AG04450 (cell line): ENCODE measurements around the gene TMEM259. TPM values are rescaled to one million over a fixed set of nuclear protein-coding genes. Genes with fewer than 3 reads are reported as not detected.
A peak's percentile ranks its signal among the peaks of the same experiment; 100 is the strongest.

Experiments
- CTCF ChIA-PET: fragments of 300-600, 350-600 bp; formaldehyde crosslinking; extraction: SDS; loops from one replicate; lab custom pipeline; 2022; ENCODE audit warnings: antibody characterized with exemption, inconsistent platforms; lab: Charles Lee
- POLR2A ChIA-PET: fragments of 350-600 bp; formaldehyde crosslinking; extraction: SDS; loops from one replicate; lab custom pipeline; 2021; ENCODE audit warnings: antibody characterized with exemption, inconsistent platforms; lab: Yijun Ruan, JAX
- DNase-seq: peaks from one replicate; pipeline ENCODE4 v3.0.0-alpha.2; 2011; ENCODE audit warnings: low read depth, low spot score
- H3K27ac ChIP-seq: one replicate; pipeline ENCODE4 v1.5.1; 2012; ENCODE audit warnings: low read depth, low read length, control low read depth
- H3K27me3 ChIP-seq: one replicate; pipeline ENCODE4 v1.6.0; 2012; ENCODE audit warnings: low read length; ENCODE audit not compliant: control insufficient read depth, insufficient read depth
- H3K4me3 ChIP-seq: 2 replicates; pipeline ENCODE4 v1.5.1; 2011; ENCODE audit warnings: mild to moderate bottlenecking, low read depth, low read length, control low read depth
- H3K9me3 ChIP-seq: 2 replicates; pipeline ENCODE4 v1.5.1; 2012; ENCODE audit warnings: low read length; ENCODE audit not compliant: control insufficient read depth, insufficient read depth
- CTCF ChIP-seq: IDR thresholded peaks from 2 replicates; pipeline ENCODE4 v1.5.1; 2011; ENCODE audit warnings: low read depth, low read length, control low read depth, inconsistent platforms
- polyA plus RNA-seq: library from polyadenylated mRNA; depleted of rRNA; stranded (reverse); fragments of >200 nt; gene quantifications from 2 replicates; pipeline ENCODE4 v1.2.3, GENCODE V29; 2011; rRNA removed
- small RNA-seq: library from RNA; depleted of rRNA; stranded (forward); fragments of <200 nt; gene quantifications from one replicate; pipeline ENCODE3, GENCODE V24; 2012; ENCODE audit warnings: low read depth; ENCODE audit not compliant: insufficient read length

TMEM259 gene
- polyA plus RNA-seq, 1 experiment, result 55.8 TPM

GRCh38 chr19:960020-960419 is 60.9 kb downstream of the TMEM259 start:
- Histone ChIP-seq H3K27me3 (no peaks in the 10 kb centered on the region), H3K27ac (no peak overlapping the region), H3K4me3 (no peak overlapping the region), H3K9me3 (peaks cover 14% of the 10 kb centered on the region)
- no peak for TF ChIP-seq CTCF
- DNase-seq, result no peak
- ChIA-PET CTCF (no interaction called here), POLR2A (no interaction called here)

Small RNAs within 50 kb of the gene (small RNA-seq; reads per million reads assigned to genes)
- 5.6 reads per million, percentile 54 among the genes with 10 or more reads in this experiment for gene RNU6-2

Other genes with a start within 250 kb of the TMEM259 start
- gene PTBP1, start 223.7 kb downstream of the TMEM259 start, polyA plus RNA-seq, result 141 and 216 TPM in 2 replicates
- 1.3 and 2.2 TPM in 2 replicates for gene PLPPR3, start 199.2 kb downstream of the TMEM259 start, polyA plus RNA-seq
- 0.04 TPM in 1 of 2 replicates, not detected in the other for gene AZU1, start 193.3 kb downstream of the TMEM259 start, polyA plus RNA-seq
- not detected in 2 replicates for gene PRTN3, start 180.1 kb downstream of the TMEM259 start, polyA plus RNA-seq
- not detected in 2 replicates for gene ELANE, start 168.8 kb downstream of the TMEM259 start, polyA plus RNA-seq
- gene CFD, start 161.5 kb downstream of the TMEM259 start, polyA plus RNA-seq, result 0.45 and 1.0 TPM in 2 replicates
- 22.7 and 31.7 TPM in 2 replicates for gene MED16, start 127.9 kb downstream of the TMEM259 start, polyA plus RNA-seq
- not detected in 2 replicates for gene RNU6-9, start 127.6 kb downstream of the TMEM259 start, polyA plus RNA-seq
- 24.0 and 30.9 TPM in 2 replicates for gene R3HDM4, start 107.9 kb downstream of the TMEM259 start, polyA plus RNA-seq
- not detected in 2 replicates for gene KISS1R, start 103.8 kb downstream of the TMEM259 start, polyA plus RNA-seq
- gene ARID3A, start 95.1 kb downstream of the TMEM259 start, polyA plus RNA-seq, result 7.6 and 12.2 TPM in 2 replicates
- gene WDR18, start 36.8 kb downstream of the TMEM259 start, polyA plus RNA-seq, result 24.5 and 36.3 TPM in 2 replicates
- 0.24 and 0.38 TPM in 2 replicates for gene GRIN3B, start 20.7 kb downstream of the TMEM259 start, polyA plus RNA-seq
- gene RNU6-2, start 399 bp upstream of the TMEM259 start, polyA plus RNA-seq, result not detected in 2 replicates
- gene CNN2, start 5.5 kb upstream of the TMEM259 start, polyA plus RNA-seq, result 302 and 362 TPM in 2 replicates
- 1.5 and 1.6 TPM in 2 replicates for gene ABCA7, start 19.0 kb upstream of the TMEM259 start, polyA plus RNA-seq
- 0.36 and 0.60 TPM in 2 replicates for gene ARHGAP45, start 46.0 kb upstream of the TMEM259 start, polyA plus RNA-seq
- gene POLR2E, start 74.3 kb upstream of the TMEM259 start, polyA plus RNA-seq, result 140 and 172 TPM in 2 replicates
- gene GPX4, start 82.9 kb upstream of the TMEM259 start, polyA plus RNA-seq, result 627 and 865 TPM in 2 replicates
- gene SBNO2, start 153.1 kb upstream of the TMEM259 start, polyA plus RNA-seq, result 9.9 and 14.2 TPM in 2 replicates
- 24.6 and 26.6 TPM in 2 replicates for gene STK11, start 184.7 kb upstream of the TMEM259 start, polyA plus RNA-seq
- 1.1 and 1.6 TPM in 2 replicates for gene CBARP, start 216.9 kb upstream of the TMEM259 start, polyA plus RNA-seq
- 36.4 and 55.1 TPM in 2 replicates for gene ATP5F1D, start 220.6 kb upstream of the TMEM259 start, polyA plus RNA-seq
- 6.6 and 10.6 TPM in 2 replicates for gene MIDN, start 227.5 kb upstream of the TMEM259 start, polyA plus RNA-seq
- gene CIRBP, start 248.2 kb upstream of the TMEM259 start, polyA plus RNA-seq, result 269 and 274 TPM in 2 replicates